Stimulated activated CD8-positive, alpha-beta memory T cell treated with anti-CD3 and anti-CD28 coated beads, Interleukin-12 subunit alpha, Interleukin-12 subunit beta, amount 100 ng/mL, for 4 hours (primary cell): ENCODE results near the gene POLD1.

Experiments used
- DNase-seq: peaks from one replicate; pipeline ENCODE4 v3.0.0-alpha.2; 2020; ENCODE audit warnings: low read depth

POLD1 gene

DNA sequence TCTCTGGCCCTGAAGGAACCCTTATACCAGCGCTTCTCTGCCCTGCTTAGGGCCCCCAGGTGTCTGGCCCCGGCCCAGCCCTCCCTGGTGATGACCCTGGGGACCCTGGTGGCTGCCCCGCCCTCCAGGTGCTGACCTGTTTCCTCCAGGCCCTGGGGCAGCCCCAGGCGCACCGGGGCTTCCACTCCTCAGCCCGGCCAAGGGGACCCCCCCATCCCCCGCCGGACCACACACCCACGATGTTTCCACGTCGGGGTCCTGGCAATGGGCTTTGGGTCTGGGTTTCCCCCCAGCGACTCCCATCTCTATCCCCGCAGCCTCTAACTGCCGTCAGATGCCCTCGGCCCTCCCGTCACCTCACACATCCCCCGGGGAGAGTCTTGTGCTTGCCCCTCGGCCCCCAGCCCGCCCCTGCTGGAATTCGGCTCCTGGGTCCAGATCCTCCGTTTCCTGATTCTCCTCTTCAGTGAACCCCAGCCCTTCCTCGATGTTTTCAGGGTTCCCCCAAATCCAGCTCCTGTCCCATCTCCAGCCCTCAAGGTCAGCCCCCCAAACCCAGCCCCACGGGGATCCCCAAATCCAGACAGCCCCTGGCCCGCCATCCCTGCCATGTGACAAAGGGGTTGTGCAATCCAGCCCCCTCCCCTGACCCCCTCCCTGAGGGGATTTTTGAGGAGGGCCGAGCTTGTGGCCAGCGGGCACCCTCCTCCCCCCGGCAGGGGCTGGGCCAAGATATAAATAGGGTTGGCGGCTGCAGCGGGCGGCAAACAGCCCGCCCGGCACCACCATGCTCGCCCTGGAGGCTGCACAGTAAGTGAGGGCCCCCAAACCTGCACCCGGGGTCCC lies 34.3 kb downstream of the POLD1 start, which contains the start of gene SPIB:
Gene SPIB (plus strand): TSS at position 763 of the 846 bp plus-strand sequence. CDS start 25 bp downstream, at position 788.
- DNase-seq = no peak

DNA sequence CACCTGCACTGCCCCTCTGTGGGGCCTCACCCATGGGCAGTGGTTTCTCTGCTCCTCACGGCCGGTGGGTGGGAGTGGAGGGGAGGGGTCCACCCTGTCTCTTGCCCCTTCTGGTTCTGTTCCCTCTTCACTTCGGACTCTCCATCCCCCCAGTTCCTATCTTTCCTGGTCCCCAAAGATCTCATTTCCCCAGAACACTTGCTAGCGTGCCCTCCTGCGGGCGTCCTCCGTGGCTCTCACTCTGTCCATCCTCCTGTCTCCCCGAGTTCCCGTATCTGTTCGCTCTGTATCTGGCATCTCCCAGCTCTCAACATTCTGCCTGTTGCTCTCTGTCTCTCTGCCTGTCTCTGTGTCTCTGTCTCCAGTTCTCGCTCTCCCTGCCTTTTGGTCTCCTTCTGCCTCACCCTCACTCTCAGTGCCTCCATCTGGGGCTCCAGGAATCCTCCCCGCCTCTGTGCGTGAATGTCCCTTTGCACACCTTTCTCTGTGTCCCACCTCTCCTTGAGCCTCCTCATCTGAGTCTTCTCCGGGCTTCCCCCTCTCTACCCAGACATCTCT lies 35.0 kb downstream of the POLD1 start:
- no peak for DNase-seq

DNA sequence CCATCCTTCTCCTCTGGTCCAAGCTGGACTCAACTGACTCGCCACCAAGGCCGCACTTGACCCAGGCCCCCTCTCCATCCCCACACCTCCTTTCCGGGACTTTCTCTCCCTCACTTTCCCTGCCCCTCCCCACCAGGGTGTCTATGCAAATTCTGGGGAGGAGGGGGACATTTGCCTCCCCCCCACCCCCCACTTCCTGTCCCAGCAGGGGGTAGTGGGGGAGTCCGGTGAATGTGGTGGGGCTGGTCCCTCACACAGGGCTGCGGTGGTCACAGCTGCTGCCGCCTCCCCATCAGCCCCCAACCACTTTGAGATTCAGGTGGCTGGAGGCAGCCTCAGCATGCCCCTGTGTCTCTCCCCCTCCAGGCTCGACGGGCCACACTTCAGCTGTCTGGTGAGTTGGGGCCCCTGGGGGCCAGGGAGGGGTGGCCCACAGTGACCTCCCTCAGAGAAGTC lies 35.5 kb downstream of the POLD1 start:
- no peak for DNase-seq

DNA sequence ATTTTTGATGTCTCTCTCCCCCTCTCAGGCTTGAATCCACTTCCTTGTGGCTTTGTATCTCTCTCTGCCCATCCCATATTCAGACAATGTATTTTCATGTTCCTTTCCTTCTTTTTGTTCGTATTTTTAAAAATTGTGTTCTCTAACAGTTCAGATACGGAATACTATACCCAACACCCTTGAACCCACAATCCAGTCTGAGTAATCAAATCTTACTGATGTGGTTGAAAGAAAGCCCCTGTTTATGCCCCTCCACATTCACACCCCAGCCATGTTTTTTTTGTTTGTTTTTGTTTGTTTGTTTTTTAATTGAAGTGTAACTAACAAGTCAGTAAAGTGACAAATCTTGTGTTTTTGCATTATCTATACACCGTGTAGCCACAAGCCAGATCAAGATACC lies 36.0 kb downstream of the POLD1 start:
- DNase-seq = no peak

DNA sequence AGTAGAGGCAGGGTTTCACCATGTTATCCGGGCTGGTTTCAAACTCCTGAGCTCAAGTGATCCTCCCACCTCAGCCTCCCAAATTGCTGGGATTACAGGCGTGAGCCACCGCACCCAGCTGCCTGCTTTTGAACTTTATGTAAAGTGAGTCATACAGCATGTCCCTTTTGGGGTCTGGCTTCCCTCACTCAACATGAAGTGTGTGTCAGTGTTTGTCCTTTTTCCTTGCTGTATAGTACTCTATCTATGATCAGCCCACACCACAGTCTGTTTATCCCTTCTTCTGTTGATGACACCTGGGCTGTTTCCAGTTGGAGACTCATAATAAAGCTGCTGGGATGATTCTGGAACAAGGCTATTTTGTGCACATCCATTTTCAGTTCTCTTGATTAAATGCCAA lies 36.7 kb downstream of the POLD1 start:
- no peak for DNase-seq

DNA sequence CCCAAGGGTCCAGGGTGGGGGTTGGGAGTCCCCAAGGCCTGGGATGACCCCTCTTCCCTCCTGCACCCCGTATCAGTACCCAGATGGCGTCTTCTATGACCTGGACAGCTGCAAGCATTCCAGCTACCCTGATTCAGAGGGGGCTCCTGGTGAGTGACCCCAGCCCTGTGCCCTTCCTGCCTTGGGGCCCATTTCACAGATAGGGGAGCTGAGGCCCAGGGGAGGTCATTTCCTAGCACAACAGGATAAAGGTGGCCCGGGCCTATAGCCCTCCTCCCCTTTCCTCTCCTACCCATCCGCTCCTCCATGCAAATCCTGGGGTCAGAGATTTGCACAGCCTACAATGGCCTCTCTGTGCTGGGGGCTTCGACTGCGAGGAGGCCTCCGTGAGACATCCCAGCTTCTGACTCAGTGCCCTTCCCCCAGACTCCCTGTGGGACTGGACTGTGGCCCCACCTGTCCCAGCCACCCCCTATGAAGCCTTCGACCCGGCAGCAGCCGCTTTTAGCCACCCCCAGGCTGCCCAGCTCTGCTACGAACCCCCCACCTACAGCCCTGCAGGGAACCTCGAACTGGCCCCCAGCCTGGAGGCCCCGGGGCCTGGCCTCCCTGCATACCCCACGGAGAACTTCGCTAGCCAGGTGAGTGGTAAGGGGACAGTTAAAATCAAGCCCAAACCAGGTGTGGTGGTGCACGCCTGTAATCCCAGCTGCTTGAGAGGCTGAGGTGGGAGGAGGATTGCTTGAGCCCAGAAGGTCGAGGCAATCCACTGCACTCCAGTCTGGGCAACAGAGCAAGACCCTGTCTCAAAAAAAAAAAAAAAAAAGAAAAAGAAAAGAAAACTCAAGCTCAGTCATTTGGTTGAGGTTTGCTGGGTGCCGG lies 38.5 kb downstream of the POLD1 start:
- DNase-seq = no peak

DNA sequence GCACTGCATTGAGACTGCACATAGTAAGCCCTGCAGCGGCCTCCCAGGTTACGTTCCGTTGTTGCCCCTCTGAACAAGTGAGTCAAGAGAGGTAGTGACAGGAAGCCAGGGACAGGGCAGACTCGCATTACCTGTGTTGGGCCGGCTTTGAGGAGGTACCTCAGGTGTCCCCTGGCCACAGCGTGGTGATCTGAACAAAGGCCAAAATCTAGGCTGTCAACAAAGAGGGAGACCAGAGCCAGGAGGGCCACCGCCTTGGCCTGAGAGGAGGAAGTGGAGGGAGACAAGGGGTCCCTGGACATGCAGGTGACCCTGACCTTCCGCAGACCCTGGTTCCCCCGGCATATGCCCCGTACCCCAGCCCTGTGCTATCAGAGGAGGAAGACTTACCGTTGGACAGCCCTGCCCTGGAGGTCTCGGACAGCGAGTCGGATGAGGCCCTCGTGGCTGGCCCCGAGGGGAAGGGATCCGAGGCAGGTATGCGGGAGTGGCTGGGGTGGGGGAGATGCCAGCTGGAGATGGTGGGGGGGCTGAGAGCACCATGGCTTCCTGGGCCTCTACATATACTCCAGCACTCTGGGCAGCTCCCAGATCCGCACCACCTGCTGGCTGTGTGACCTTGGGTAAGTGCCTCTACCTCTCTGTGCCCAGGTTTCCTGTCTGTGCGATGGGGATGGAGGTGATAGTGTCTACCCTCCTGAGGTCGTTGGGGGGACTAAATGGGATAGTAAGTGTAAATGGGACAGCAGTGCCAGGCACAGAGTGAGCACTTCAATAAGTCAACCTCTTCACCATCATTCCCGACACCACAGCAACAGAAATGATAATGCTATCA lies 39.3 kb downstream of the POLD1 start:
- DNase-seq = no peak

DNA sequence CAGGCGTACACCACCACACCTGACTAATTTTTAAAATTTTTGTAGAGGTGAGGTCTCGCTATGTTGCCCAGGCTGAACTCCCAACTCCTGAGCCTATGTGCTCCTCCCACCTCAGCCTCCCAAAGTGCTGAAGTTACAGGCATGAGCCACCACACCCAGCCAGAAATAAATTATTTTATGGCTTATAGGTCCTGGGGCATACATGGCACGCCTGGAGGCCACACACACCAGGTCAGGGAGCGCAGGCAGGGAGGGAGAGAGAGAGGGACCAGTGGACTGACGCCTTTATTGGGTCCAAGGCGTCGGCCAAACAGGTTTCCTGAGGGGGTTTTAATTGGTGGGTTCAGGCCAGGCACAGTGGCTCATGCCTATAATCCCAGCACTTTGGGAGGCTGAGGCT lies 41.4 kb downstream of the POLD1 start:
- no peak for DNase-seq

DNA sequence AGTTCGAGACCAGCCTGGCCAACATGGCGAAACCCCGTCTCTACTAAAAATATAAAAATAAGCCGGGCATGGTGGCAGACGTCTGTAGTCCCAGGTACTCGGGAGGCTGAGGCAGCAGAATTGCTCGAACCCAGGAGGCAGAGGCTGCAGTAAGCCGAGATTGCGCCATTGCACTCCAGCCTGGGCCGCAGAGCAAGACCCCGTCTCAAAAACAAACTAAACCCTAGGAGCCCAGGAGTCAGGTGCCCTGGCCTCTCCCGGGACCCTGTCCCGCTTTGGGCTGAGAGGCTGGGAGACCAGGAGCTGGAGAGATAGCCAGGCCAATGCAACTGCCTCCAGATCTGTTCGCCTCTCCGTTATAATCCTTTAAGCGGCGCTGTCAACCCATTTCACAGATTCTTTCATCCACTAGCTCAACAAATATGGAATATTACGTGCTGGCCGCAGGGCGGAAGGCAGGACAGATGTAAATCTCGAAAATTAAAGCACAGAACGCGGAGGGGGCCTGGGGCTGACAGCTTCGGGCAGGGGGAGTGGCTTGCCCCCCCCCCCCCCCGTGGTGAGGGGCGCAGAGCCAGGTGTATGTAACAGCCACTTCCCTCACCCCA lies 43.3 kb downstream of the POLD1 start:
- DNase-seq = no peak

DNA sequence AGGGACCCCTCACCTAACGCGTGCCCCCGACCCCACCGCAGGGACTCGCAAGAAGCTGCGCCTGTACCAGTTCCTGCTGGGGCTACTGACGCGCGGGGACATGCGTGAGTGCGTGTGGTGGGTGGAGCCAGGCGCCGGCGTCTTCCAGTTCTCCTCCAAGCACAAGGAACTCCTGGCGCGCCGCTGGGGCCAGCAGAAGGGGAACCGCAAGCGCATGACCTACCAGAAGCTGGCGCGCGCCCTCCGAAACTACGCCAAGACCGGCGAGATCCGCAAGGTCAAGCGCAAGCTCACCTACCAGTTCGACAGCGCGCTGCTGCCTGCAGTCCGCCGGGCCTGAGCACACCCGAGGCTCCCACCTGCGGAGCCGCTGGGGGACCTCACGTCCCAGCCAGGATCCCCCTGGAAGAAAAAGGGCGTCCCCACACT lies 43.9 kb downstream of the POLD1 start:
- no peak for DNase-seq

DNA sequence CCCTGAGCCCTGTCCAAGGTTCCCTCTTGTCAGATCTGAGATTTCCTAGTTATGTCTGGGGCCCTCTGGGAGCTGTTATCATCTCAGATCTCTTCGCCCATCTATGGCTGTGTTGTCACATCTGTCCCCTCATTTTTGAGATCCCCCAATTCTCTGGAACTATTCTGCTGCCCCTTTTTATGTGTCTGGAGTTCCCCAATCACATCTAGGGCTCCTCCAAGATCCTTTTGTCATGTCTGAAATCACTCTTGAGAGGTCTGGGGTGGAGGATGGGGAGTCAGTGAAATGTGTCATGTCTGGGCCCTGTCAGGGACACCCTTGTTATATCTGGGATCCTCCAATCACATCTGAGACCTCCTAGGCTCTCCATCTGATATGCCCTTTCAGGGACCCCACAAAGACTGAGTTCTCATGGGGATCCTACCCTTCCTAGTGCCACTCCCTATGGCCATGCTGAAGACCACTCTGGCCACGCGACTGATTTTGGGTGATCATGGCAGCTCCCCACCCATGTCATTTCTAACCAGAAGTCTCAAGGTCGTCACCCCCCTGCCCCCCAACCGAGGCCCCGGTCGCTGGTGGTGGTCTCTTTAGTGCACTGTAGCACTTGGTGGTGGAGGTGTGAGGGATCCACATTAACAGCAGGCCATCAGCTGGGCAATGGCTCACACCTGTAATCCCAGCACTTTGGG lies 44.8 kb downstream of the POLD1 start:
- no peak for DNase-seq

DNA sequence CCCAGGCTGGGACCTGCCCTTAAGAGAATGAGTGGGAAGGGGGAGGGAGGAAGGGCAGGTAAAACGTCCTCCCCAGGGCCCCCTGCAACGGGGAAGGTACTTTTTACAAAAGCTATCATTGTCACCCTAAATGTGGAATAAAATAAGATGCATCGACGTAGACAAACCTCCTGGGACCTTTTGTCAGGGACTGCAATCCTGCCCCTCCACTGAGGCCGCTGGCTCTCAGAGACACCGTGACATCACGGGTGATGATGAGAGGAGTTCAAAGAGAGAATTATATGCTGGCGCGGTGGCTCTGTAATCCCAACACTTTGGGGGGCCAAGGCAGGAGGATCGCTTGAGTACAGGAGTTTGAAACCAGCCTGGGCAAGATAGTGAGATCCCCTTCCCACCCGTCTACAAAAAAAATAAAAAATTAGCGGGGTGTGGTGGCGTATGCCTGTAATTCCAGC lies 46.8 kb downstream of the POLD1 start:
- DNase-seq = no peak

DNA sequence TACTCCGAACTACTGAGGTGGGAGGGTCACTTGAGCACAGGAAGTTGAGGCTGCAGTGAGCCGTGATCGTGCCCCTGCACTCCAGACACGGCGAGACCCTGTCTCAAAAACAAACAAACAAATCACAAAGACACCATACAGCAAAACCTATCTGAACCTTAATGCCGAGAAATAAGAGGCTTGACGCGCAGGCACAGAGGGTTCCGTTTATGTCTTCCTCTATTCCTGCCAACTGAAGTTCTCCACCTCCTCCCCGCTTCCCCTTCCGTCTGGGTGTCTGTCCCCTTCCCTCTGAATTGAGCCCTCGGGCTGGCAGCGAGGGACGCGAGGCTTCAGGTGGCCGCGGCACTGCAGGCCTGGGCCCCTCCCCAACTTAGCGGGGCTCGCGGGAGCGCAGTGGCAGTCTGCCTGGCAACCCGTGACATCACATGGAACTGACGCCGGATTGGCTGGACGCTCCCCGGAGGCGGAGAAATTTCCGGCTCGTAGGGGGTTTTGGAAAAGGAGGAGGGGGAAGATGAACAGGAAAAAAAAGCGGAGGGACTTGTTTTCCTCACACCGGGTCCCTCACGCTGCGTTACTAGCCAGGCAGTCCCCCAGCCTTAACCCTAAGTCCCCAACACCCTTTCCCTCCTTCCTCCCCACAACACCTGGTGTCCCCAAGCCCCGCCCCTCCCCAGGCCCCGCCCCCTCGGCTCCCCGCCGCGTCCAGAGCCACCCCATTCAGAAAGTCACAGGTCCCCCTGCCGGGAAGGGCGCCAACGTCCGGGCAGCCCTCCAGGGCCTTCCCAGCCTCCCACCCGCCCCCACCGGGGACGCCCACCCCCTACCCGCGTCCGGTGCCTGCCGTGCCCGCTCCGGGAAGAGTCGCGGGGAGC lies 47.4 kb downstream of the POLD1 start:
- DNase-seq = peak; percentile 78

DNA sequence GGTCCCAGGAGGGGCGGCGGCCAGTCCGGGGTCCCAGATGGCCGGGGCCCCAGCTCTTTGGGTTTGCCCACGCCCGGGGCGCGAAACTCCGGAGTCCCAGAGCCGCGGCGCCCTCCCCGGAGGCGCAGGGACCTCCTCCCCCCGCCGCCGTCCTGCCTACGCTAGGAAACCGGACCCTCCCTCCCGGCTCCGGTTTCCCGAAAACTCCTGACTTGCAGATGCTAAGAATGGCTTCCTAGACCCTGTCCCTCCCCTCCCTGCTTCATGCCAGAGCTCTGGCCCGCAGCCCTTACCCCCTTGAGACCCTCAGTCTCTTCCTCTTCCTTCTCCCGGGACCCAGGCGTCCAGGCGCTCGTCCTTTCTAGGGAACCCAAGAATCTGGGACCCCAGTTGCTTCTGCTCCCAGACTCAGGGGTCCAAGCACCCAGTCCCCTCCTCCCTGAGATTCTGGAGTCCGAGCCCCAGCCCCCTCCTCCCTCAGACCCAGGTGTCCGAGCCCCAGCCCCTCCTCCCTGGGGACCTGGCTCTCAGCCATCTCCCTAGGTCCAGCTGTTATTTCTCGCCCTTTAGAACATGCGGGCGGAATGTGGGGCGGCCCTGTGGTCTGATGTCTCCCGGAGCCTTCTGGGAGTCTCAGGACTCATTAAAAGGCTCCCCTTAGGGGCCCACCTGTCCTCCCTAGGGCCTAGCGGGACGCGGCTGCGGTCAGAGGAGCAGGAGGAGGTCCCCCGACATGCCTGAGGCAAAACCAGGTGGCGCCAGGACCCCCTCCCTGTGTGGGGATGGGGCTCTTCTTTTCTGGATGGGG lies 48.3 kb downstream of the POLD1 start, which contains the start of gene MYBPC2:
Gene MYBPC2 (plus strand): TSS at position 672 of the 808 bp plus-strand sequence. CDS start 62 bp downstream, at position 734.
- no peak for DNase-seq

DNA sequence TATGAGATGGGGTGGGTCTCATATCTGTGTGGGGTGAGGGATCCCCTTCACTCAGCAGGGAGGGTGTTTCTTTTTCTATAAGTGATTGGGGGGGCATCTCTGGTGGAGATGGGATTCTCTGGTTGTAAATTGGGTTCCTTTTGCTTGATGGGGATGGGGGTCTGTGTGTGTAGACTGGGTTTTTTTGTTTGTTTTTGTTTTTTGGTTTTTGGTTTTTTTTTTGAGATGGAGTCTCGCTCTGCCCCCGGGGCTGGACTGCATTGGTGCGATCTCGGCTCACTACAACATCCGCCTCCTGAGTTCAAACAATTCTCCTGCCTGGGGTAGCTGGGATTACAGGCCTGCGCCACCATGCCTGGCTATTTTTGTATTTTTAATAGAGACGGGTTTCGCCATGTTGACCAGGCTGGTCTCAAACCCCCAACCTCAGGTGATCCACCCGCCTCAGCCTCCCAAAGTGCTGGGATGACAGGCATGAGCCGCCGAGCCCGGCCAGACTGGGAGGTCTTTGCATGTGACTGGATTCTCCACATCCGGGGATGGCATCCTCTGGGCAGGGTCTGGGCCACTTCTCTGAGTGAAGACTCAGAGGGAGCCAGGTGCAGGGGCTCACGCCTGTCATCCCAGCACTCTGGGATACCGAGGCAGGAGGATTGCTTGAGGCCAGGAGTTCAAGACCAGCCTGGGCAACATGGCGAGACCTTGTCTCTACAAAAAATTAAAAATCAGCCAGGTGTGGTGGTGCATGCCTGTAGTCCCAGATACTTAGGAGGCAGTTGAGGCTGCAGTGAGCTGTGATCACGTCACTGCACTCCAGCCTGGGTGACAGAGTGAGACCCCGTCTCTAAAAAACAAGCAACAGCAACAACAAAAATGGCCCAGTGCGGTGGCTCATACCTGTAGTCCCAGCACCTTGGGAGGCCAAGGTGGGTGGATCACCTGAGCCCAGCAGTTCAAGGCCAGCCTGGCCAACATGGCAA lies 49.3 kb downstream of the POLD1 start:
- DNase-seq = no peak

DNA sequence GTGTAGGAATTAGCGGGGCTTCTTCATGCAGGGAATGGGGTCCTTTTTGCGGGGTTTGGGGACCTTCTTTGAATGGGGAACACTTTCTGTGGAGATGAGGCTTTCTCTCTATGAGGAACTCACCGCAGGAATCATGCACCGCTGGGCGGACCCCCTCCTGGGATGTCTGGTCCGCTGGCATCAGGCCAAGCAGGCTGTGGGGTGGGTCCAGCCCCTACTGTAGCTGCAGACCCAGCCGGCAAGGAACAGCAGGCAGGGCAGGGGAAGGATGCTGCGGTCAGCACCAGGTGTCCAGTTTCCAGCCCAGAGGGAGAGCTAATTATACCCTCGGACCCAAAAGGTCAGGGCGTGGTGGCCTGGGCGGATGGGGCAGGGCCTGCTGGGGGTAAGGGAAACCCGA lies 50.4 kb downstream of the POLD1 start:
- DNase-seq = no peak

DNA sequence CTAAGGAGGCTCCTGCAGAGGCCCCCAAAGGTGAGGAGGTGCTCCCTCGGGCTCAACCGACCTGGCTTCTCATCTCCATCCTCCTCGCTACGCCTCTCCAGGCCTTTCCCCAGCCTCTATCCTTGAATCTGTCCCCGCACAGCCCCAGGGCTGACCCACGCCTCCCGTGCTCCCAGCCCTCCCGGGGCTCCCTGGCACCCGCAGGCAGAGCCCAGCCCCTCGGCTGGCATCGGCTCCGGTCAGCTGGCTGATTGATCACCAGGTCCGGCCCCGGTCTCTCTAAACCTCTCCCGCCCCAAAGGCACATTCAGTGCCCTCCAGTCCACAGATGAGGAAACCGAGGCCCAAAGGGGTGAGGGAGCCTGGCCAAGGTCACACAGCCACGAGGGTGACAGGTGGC lies 51.1 kb downstream of the POLD1 start:
- DNase-seq = no peak
